Right renal cortex interstitium (tissue), 3 donors: ENCODE results near the gene RAE1. TPM values are rescaled to one million over a fixed set of nuclear protein-coding genes. Genes with fewer than 3 reads are reported as not detected.

ENCODE experiments used
- polyA plus RNA-seq, 3 donors: library from polyadenylated mRNA; unstranded; fragments of 120-200 nt; gene quantifications; one replicate each; pipeline ENCODE4 v1.2.1, GENCODE V29; 2013; ENCODE audit not compliant: insufficient read length in 3 of 3

The RAE1 gene
- polyA plus RNA-seq, 3 donors: 61.2 to 67.6 (median 64.5) TPM

Other genes starting within 250 kb of the RAE1 start
- gene BMP7, start 84.6 kb upstream of the RAE1 start, polyA plus RNA-seq: 10 to 100 TPM; 71.8 to 84.2 (median 78.2) TPM
- not detected for gene SPO11, start 21.5 kb upstream of the RAE1 start, polyA plus RNA-seq
- gene RBM38, start 40.1 kb downstream of the RAE1 start, polyA plus RNA-seq: 10 to 100 TPM; 19.9 to 29.5 (median 24.1) TPM
- gene CTCFL, start 173.9 kb downstream of the RAE1 start, polyA plus RNA-seq: 1 to 10 TPM; 1.4 to 3.4 (median 2.2) TPM
- 10 to 100 TPM in 2 of 3 donors, 1 to 10 TPM in 1; 4.3 to 15.0 (median 10.6) TPM for gene PCK1, start 209.9 kb downstream of the RAE1 start, polyA plus RNA-seq